ENCODE results near the gene CHAT. TPM values are rescaled to one million over a fixed set of nuclear protein-coding genes. Genes with fewer than 3 reads are reported as not detected.

CHAT gene
- total RNA-seq, 2 experiments from 2014 or later = not detected

DNA sequence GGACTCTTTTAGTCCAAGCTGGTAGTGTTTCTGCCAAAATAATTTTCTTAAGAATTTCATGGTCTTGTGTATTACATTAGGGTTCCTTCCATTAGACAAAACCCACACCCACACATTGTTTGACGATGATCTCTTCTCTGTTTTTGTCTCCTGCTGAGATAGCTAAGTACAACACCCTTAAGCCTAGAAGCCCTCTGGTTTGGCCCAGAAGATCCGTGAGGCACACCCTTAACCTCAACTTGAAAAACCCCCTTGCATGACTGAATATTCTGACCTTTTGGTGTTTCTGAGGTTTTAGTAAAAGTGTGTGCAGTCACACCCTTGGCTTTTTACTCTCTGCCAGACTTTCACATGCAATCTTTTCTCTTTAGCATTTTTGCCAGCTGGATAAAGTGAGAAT, 45.6 kb upstream of the CHAT start:
- TF ChIP-seq, protein P1, sequence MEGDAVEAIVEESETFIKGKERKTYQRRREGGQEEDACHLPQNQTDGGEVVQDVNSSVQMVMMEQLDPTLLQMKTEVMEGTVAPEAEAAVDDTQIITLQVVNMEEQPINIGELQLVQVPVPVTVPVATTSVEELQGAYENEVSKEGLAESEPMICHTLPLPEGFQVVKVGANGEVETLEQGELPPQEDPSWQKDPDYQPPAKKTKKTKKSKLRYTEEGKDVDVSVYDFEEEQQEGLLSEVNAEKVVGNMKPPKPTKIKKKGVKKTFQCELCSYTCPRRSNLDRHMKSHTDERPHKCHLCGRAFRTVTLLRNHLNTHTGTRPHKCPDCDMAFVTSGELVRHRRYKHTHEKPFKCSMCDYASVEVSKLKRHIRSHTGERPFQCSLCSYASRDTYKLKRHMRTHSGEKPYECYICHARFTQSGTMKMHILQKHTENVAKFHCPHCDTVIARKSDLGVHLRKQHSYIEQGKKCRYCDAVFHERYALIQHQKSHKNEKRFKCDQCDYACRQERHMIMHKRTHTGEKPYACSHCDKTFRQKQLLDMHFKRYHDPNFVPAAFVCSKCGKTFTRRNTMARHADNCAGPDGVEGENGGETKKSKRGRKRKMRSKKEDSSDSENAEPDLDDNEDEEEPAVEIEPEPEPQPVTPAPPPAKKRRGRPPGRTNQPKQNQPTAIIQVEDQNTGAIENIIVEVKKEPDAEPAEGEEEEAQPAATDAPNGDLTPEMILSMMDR (conservative IDR thresholded peaks at IDR 0.05; ENCODE audit: low read length) = no peak
- no peak for TF ChIP-seq EZH2phosphoT487 (IDR thresholded peaks at IDR 0.05; ENCODE audit: borderline replicate concordance, low read depth, low read length)
- Histone ChIP-seq H3K4me3 (ENCODE audit: low read depth, low read length, poor library complexity, severe bottlenecking) (no peak overlapping the region), H2AFZ (ENCODE audit: low read length) (no peak overlapping the region), H3K79me2 (ENCODE audit: insufficient read depth, low read depth, low read length) (no peaks in the 10 kb centered on the region), H4K20me1 (ENCODE audit: insufficient read depth, low read length) (no peaks in the 10 kb centered on the region), H3K27ac (ENCODE audit: low read depth, low read length, poor library complexity, severe bottlenecking) (no peak overlapping the region), H3K9me2 (ENCODE audit: insufficient read depth, low read length) (no peaks in the 10 kb centered on the region), H3K4me2 (ENCODE audit: low read length) (no peak overlapping the region), H3K9me3 (ENCODE audit: low read length) (no peaks in the 10 kb centered on the region), H3K36me3 (ENCODE audit: insufficient read depth, low read length) (no peaks in the 10 kb centered on the region), H3K4me1 (ENCODE audit: insufficient read depth, low read length, poor library complexity, severe bottlenecking) (no peaks in the 10 kb centered on the region)
- CTCF ChIA-PET (ENCODE audit: unreplicated experiment) = no interaction called here
- POLR2A ChIA-PET = interaction anchor here (0.5 kb wide), 1 partner anchor 1282 kb away, joined by 3 read pairs; no protein-coding TSS in a partner anchor
- intact Hi-C loops (cut with micrococcal nuclease; ENCODE audit: unreplicated experiment) = no loop called here
- BruUV-seq (replicated peaks) = no TSS peak
- DNase-seq (ENCODE audit: low spot score) = no peak

DNA sequence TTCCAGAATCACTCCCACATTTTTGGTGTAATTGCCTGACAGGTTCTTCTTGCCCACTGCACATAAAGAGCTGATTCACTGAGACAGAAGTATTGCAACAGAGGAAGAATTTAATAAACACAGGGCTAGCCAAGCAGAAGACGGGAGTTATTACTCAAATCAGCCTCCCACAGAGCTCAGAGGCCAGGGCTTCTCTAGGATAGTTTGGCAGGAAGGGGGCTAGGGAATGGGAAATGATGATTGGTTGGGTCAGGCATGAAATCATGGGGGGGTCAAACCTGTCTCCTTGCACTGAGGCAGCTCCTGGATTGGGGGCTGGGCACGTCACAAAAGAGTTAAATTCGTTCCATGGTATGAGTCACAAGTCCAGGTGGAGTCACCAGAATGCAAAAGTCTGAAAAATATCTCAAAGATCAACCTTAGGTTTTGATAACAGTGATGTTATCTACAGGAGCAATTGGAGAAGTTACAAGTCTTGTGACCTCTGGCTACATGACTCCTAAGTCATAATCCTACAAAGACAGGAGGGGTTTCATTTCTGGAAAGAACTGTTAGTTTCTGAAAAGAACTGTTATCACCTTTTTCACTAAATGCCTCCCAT, 44.7 kb upstream of the CHAT start:
- Histone ChIP-seq H3K4me1 (ENCODE audit: insufficient read depth, low read length, poor library complexity, severe bottlenecking) (no peaks in the 10 kb centered on the region), H3K9me2 (ENCODE audit: insufficient read depth, low read length) (no peaks in the 10 kb centered on the region), H3K4me2 (ENCODE audit: low read length) (no peak overlapping the region), H3K4me3 (ENCODE audit: low read depth, low read length, poor library complexity, severe bottlenecking) (no peak overlapping the region), H3K9me3 (ENCODE audit: low read length) (no peaks in the 10 kb centered on the region), H2AFZ (ENCODE audit: low read length) (no peak overlapping the region), H3K27ac (ENCODE audit: low read depth, low read length, poor library complexity, severe bottlenecking) (no peak overlapping the region), H3K79me2 (ENCODE audit: insufficient read depth, low read depth, low read length) (no peaks in the 10 kb centered on the region), H3K36me3 (ENCODE audit: insufficient read depth, low read length) (no peaks in the 10 kb centered on the region), H4K20me1 (ENCODE audit: insufficient read depth, low read length) (no peaks in the 10 kb centered on the region)
- ChIA-PET CTCF (ENCODE audit: unreplicated experiment) (no interaction called here), POLR2A (interaction anchor here (0.6 kb wide), 2 partner anchors 11 to 459 kb away, joined by 3 to 8 read pairs; no protein-coding TSS in a partner anchor)
- DNase-seq (ENCODE audit: low spot score) = no peak
- TF ChIP-seq, protein P1 (conservative IDR thresholded peaks at IDR 0.05; ENCODE audit: low read length) = no peak
- no peak for TF ChIP-seq EZH2phosphoT487 (IDR thresholded peaks at IDR 0.05; ENCODE audit: borderline replicate concordance, low read depth, low read length)
- no TSS peak for BruUV-seq (replicated peaks)
- intact Hi-C loops (cut with micrococcal nuclease; ENCODE audit: unreplicated experiment) = no loop called here

DNA sequence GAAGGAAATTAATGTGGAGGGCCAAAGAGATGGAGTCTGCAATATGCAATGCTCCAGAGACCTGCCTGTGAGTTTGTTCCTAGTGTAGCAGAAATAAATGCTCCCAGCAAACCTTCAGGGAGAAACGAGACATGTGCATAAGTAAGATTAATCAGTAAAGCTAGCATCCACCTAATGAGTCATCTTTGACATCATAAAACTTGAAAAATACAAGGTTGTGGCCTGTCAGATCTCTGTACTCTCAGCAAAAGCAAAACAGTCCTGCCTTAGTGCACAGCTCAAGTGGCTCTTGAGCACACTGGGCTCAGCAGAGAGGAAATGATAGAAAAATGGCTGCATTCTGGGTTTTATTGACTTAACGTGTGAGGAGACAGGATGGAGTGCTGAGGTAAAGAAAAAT, 42.4 kb upstream of the CHAT start:
- H3K4me1 ChIP-seq (ENCODE audit: insufficient read depth, low read length, poor library complexity, severe bottlenecking) = no peaks in the 10 kb centered on the region
- no peak overlapping the region for H3K27ac ChIP-seq (ENCODE audit: low read depth, low read length, poor library complexity, severe bottlenecking)
- H2AFZ ChIP-seq (ENCODE audit: low read length) = no peak overlapping the region
- no TSS peak for BruUV-seq (replicated peaks)
- no peaks in the 10 kb centered on the region for H3K36me3 ChIP-seq (ENCODE audit: insufficient read depth, low read length)
- intact Hi-C loops (cut with micrococcal nuclease; ENCODE audit: unreplicated experiment) = no loop called here
- TF ChIP-seq, protein P1 (conservative IDR thresholded peaks at IDR 0.05; ENCODE audit: low read length) = no peak
- no peak for TF ChIP-seq EZH2phosphoT487 (IDR thresholded peaks at IDR 0.05; ENCODE audit: borderline replicate concordance, low read depth, low read length)
- H3K9me3 ChIP-seq (ENCODE audit: low read length) = no peaks in the 10 kb centered on the region
- H4K20me1 ChIP-seq (ENCODE audit: insufficient read depth, low read length) = no peaks in the 10 kb centered on the region
- ChIA-PET POLR2A (interaction anchor here (0.5 kb wide), 1 partner anchor 33 kb away, joined by 3 read pairs; no protein-coding TSS in a partner anchor), CTCF (ENCODE audit: unreplicated experiment) (no interaction called here)
- H3K9me2 ChIP-seq (ENCODE audit: insufficient read depth, low read length) = no peaks in the 10 kb centered on the region
- H3K4me2 ChIP-seq (ENCODE audit: low read length) = no peak overlapping the region
- H3K79me2 ChIP-seq (ENCODE audit: insufficient read depth, low read depth, low read length) = no peaks in the 10 kb centered on the region
- H3K4me3 ChIP-seq (ENCODE audit: low read depth, low read length, poor library complexity, severe bottlenecking) = no peak overlapping the region
- DNase-seq (ENCODE audit: low spot score) = no peak

Measured in OCI-LY7 (cell line).